ENCODE measurements around the gene NEO1.

Gene NEO1

DNA sequence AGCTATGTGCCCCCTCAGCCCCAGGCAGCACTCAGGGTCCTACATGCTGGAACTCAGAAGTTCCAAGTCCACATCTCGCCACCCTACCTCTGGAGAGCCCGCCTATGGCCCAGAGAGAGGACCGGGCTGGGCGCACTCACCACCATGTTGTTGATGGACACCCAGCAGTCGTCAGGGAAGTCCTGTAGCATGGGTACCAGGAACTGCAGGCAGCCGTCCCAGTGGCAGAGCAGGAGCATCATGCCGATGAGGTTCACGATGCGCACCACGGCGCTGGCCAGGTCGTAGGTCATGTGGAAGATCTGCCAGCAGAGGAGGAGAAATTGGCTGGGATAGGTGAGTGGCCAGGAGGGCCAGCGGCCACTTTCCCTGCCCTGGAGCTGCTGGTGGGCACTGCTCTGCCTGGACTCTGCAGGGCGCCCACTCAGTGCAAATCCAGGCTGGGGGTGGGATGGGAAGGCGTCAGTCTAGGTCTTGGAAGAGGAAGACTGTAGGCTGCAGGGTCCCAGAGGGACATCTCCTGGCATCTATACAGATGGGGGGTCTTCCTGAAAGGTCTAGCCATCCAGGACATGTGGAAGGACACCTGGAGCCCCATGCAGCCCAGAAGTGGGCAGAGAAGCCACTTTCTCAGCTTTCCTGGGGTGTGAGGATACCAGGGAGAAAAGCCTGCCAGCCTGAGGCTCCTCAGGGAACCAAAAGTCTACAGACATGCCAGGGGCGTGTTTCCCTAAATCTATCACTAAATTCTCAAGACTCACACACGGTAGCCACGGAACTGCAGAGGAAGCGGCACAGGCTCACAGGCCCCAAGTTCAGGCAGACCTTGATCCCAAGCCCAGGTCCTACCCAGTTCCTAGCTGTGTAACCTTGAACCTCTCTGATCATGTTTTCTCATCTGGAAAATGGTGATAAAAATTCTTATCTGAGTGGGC is 280.0 kb downstream of the NEO1 start:
- TF ChIP-seq, protein P1, sequence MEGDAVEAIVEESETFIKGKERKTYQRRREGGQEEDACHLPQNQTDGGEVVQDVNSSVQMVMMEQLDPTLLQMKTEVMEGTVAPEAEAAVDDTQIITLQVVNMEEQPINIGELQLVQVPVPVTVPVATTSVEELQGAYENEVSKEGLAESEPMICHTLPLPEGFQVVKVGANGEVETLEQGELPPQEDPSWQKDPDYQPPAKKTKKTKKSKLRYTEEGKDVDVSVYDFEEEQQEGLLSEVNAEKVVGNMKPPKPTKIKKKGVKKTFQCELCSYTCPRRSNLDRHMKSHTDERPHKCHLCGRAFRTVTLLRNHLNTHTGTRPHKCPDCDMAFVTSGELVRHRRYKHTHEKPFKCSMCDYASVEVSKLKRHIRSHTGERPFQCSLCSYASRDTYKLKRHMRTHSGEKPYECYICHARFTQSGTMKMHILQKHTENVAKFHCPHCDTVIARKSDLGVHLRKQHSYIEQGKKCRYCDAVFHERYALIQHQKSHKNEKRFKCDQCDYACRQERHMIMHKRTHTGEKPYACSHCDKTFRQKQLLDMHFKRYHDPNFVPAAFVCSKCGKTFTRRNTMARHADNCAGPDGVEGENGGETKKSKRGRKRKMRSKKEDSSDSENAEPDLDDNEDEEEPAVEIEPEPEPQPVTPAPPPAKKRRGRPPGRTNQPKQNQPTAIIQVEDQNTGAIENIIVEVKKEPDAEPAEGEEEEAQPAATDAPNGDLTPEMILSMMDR (IDR thresholded peaks at IDR 0.05; ENCODE audit: insufficient read depth, low read depth, low read length, missing control alignments), result no peak
- DNase-seq (ENCODE audit: low read depth), result no peak
- H3K4me3 ChIP-seq (ENCODE audit: low read length), result no peak overlapping the region

DNA sequence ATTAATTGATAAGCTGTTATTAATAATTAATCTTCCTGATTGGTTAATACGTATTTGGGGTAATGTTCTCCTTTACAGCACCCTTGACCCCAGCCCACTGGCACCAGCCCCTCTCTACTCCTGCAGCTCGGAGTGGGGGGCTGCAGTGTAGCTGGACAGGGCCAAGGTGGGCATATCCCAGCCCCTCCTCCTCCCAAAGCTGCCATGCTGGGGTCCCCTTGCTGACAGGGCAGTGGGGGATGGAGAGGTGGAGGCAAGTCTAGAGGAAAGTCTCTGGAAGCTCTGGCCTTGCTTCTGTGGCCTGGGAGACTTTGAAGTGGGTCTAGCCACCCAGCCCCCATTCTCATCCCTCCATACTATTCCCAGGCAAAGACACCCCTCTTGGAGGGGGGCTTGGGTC is 280.7 kb downstream of the NEO1 start:
- no peak for DNase-seq (ENCODE audit: low read depth)
- TF ChIP-seq, protein P1 (IDR thresholded peaks at IDR 0.05; ENCODE audit: insufficient read depth, low read depth, low read length, missing control alignments), result no peak
- H3K4me3 ChIP-seq (ENCODE audit: low read length), result no peak overlapping the region

DNA sequence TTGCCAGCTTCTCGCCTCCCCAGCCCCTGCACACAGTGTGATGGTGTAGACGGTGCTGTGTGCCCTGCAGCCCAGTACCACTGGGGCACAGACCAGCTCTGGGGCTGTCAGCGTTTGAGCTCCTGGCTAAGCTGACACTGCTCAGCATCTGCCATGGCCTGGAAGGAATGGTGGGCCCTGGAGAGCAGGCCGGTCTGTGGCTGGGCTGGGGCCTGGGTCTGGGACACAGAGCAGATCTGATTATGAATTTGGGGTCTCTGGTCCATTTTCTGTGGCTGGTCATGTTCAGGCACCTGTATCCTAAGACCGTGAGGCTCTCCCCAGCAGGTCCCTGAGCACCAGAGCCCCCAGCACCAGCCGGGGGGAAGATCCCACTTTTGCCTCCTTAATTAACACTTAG is 281.8 kb downstream of the NEO1 start:
- TF ChIP-seq, protein P1 (IDR thresholded peaks at IDR 0.05; ENCODE audit: insufficient read depth, low read depth, low read length, missing control alignments), result no peak
- no peak for DNase-seq (ENCODE audit: low read depth)

DNA sequence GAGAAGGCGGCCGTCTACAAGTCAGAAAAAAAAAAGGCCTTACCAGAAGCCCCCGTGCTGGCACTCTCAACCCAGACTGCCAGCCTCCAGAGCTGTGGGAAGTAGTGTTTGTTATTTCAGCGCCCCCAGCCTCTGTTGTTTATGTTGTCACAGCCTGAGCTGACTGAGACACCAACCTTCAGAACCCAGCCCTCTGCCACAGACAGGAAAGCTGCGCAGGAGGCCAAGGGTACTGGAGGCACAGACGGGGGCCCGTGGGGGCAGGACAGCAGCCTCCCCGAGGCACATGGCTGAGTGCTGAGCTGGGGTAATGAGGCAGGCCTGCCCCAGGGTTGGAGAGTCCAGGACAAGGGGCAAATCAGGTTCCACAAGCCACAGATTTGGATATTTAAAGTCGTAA is 282.8 kb downstream of the NEO1 start:
- H3K4me3 ChIP-seq (ENCODE audit: low read length), result no peak overlapping the region
- TF ChIP-seq, protein P1 (IDR thresholded peaks at IDR 0.05; ENCODE audit: insufficient read depth, low read depth, low read length, missing control alignments), result no peak
- no peak for DNase-seq (ENCODE audit: low read depth)

More for the DNA sequence above, 281.8 kb downstream of the NEO1 start:
- no peak overlapping the region for H3K4me3 ChIP-seq (ENCODE audit: low read length)

DNA sequence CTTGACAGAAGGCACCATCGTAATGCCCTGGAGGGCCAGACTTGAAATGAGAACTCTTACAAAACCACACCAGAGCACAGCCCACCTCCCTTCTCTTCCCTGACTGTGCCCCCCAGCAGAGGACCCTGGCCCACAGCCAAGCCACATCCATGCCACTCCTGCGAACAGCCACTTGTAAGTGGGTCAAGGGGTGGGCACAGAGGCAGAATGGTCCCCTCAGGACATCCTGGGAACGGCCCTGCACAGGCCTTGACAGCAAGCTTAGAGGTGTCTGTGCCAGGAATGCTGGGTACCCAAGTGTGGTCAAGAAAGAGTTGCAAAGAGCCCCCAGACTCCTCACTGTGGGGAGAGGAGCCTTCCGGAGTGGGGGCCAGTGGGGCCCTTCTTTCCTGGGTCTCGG is 283.2 kb downstream of the NEO1 start:
- TF ChIP-seq, protein P1 (IDR thresholded peaks at IDR 0.05; ENCODE audit: insufficient read depth, low read depth, low read length, missing control alignments), result no peak
- DNase-seq (ENCODE audit: low read depth), result no peak
- H3K4me3 ChIP-seq (ENCODE audit: low read length), result no peak overlapping the region

DNA sequence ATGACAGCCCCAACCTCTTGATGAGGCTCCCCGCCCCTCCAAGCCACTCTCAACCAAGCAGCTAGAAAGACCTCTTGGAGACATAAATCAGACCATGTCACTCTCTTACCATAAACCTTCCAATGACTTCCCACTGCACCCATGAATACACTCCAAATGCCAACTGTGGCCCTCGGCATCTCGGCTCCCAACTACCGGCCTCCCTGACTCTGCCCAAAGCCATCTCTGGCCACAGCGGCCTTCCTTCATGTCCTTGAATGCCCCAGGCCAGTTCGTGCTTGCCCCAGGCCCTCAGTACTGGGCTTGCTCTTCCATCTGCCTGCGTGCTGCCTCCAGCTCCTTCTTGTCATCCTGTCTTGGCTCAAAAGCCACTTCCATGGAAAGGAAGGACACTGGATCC is 284.5 kb downstream of the NEO1 start:
- TF ChIP-seq, protein P1 (IDR thresholded peaks at IDR 0.05; ENCODE audit: insufficient read depth, low read depth, low read length, missing control alignments), result no peak
- H3K4me3 ChIP-seq (ENCODE audit: low read length), result no peak overlapping the region
- no peak for DNase-seq (ENCODE audit: low read depth)

DNA sequence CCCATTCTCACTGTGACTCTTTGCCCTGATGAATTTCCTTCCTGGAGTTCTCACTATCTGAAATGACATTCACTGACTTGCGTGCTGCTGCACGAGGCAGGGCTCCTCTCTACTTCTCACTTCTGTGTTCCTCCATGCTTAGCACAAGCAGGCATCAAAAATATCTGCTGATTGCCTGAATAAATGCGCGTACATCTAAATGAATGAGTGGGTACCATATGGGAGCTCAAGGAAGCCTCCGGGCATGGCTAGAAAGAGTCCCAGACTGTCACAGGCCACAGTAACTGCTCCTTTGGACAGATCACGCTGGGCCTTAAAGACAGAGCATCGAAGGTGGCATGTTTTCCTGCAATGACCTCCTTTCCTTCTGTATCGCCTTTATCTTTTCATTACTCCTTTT is 284.9 kb downstream of the NEO1 start:
- H3K4me3 ChIP-seq (ENCODE audit: low read length), result no peak overlapping the region
- no peak for DNase-seq (ENCODE audit: low read depth)
- TF ChIP-seq, protein P1 (IDR thresholded peaks at IDR 0.05; ENCODE audit: insufficient read depth, low read depth, low read length, missing control alignments), result no peak

Measured in epithelial cell of esophagus (primary cell).